Measurements from ENCODE around the gene NCAM2.

The NCAM2 gene

GRCh38 chr21:21406921-21407320, 408.7 kb downstream of the NCAM2 start:
- DNase-seq (ENCODE audit: extremely low spot score) = no peak
- ChIA-PET POLR2A (no interaction called here), CTCF (no interaction called here)
- TF ChIP-seq CTCF (IDR thresholded peaks at IDR 0.05; ENCODE audit: control extremely low read depth, extremely low read depth, low read depth, missing control alignments) = no peak

GRCh38 chr21:21412096-21412495, 413.9 kb downstream of the NCAM2 start:
- CTCF ChIA-PET = no interaction called here
- POLR2A ChIA-PET = no interaction called here

GRCh38 chr21:21415741-21416140, 417.5 kb downstream of the NCAM2 start:
- ChIA-PET POLR2A (no interaction called here), CTCF (no interaction called here)
- TF ChIP-seq CTCF (IDR thresholded peaks at IDR 0.05; ENCODE audit: control extremely low read depth, extremely low read depth, low read depth, missing control alignments) = no peak
- DNase-seq (ENCODE audit: extremely low spot score) = no peak

More at GRCh38 chr21:21412096-21412495, 413.9 kb downstream of the NCAM2 start:
- no peak for TF ChIP-seq CTCF (IDR thresholded peaks at IDR 0.05; ENCODE audit: control extremely low read depth, extremely low read depth, low read depth, missing control alignments)
- DNase-seq (ENCODE audit: extremely low spot score) = no peak

- POLR2A ChIA-PET = no interaction called here
- TF ChIP-seq CTCF (IDR thresholded peaks at IDR 0.05; ENCODE audit: control extremely low read depth, extremely low read depth, low read depth, missing control alignments) = no peak
- CTCF ChIA-PET = no interaction called here
- DNase-seq (ENCODE audit: extremely low spot score) = no peak
Measured at GRCh38 chr21:21434944-21435343, 436.7 kb downstream of the NCAM2 start.

GRCh38 chr21:21436012-21436534, 437.9 kb downstream of the NCAM2 start:
- no peak for TF ChIP-seq CTCF (IDR thresholded peaks at IDR 0.05; ENCODE audit: control extremely low read depth, extremely low read depth, low read depth, missing control alignments)
- CTCF ChIA-PET = no interaction called here
- POLR2A ChIA-PET = no interaction called here
- DNase-seq (ENCODE audit: extremely low spot score) = no peak

GRCh38 chr21:21439761-21440160, 441.6 kb downstream of the NCAM2 start:
- CTCF ChIA-PET = no interaction called here
- POLR2A ChIA-PET = no interaction called here
- TF ChIP-seq CTCF (IDR thresholded peaks at IDR 0.05; ENCODE audit: control extremely low read depth, extremely low read depth, low read depth, missing control alignments) = no peak
- DNase-seq (ENCODE audit: extremely low spot score) = no peak

GRCh38 chr21:21457077-21457476, 458.9 kb downstream of the NCAM2 start:
- ChIA-PET CTCF (no interaction called here), POLR2A (no interaction called here)
- DNase-seq (ENCODE audit: extremely low spot score) = no peak
- no peak for TF ChIP-seq CTCF (IDR thresholded peaks at IDR 0.05; ENCODE audit: control extremely low read depth, extremely low read depth, low read depth, missing control alignments)

Measured in GM10248 (cell line).